ENCODE measurements around the gene LEMD2.

LEMD2 gene

DNA sequence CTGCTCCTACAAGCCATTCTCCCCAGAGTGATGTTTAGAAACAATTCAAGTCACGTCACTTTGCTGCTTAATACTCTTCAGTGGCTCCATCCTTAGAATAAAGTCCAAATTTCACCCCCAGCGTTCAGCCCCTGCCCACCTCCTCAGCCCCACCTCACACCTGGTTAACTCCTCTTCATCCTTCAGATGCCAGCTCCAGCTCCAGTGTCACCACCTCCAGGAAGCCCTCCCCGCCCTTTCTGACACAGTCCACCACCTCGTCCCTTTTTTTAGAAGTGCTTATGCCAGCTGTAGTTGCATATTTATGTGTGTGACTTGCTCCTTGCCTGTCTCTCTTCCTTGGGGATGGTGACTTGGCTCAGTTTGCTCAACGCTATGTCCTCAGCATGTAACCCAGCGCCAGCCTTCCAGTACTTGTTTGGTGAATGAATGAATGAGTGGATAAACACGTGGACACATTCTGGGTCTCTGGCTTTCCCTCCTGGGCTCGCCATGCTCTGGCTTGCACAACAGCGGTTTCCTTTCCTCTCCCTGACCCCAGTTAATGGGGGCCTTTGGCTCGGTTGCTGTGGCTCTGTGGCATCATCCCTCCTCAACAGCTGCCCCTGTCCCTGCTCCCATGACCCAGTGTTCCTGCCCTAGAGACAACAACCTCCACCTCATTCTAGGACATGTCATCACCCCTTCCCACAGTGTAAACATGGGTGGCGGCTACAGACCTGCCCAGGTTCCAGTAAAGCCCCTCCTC, 38.5 kb downstream of the LEMD2 start:
- no peak overlapping the region for H3K4me3 ChIP-seq (ENCODE audit: low read length)
- TF ChIP-seq, protein P1, sequence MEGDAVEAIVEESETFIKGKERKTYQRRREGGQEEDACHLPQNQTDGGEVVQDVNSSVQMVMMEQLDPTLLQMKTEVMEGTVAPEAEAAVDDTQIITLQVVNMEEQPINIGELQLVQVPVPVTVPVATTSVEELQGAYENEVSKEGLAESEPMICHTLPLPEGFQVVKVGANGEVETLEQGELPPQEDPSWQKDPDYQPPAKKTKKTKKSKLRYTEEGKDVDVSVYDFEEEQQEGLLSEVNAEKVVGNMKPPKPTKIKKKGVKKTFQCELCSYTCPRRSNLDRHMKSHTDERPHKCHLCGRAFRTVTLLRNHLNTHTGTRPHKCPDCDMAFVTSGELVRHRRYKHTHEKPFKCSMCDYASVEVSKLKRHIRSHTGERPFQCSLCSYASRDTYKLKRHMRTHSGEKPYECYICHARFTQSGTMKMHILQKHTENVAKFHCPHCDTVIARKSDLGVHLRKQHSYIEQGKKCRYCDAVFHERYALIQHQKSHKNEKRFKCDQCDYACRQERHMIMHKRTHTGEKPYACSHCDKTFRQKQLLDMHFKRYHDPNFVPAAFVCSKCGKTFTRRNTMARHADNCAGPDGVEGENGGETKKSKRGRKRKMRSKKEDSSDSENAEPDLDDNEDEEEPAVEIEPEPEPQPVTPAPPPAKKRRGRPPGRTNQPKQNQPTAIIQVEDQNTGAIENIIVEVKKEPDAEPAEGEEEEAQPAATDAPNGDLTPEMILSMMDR (IDR thresholded peaks at IDR 0.05; ENCODE audit: insufficient read depth, low read depth, low read length, missing control alignments) = no peak
- DNase-seq (ENCODE audit: low read depth) = no peak

DNA sequence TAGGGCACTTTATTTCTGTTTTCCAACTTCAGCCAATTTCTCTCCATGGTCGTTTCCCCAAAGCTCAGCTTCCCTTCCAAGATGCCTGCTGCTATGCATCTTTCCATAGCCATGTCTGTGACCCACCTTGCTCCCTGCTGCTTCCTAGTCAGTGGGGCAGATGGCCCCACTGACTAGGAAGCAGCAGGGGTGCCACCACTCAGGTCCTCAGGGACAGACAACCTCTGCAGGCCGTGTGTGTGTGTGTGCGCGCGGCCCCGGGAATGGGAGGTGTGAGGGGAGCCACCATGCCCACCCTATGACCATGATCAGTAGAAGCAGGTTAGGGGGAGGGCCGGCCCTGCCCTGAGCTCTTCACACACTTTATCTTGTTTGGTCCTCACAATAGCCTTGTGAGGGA, 39.5 kb downstream of the LEMD2 start:
- TF ChIP-seq, protein P1 (IDR thresholded peaks at IDR 0.05; ENCODE audit: insufficient read depth, low read depth, low read length, missing control alignments) = no peak
- DNase-seq (ENCODE audit: low read depth) = no peak
- H3K4me3 ChIP-seq (ENCODE audit: low read length) = no peak overlapping the region

DNA sequence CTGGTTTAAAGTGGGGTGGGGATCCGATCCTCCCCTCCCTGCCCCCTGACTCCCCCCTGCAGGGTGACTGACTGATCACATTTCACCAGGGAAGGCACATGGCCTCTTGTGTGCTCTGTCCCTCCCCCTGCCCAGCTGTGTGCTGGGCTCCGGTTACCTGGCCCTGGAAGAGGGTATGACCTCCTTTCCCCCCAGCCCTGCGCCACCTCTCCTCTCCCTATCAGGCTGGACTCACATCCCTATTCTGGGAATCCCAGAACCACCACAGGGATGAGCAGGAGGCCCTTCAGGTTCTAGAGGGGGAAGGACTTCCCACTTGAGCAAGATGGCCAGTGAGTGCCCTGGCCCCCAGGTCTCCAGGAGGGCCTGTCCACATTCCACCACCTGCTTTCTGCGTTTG, 40.1 kb downstream of the LEMD2 start:
- no peak for DNase-seq (ENCODE audit: low read depth)
- no peak overlapping the region for H3K4me3 ChIP-seq (ENCODE audit: low read length)
- TF ChIP-seq, protein P1 (IDR thresholded peaks at IDR 0.05; ENCODE audit: insufficient read depth, low read depth, low read length, missing control alignments) = no peak

DNA sequence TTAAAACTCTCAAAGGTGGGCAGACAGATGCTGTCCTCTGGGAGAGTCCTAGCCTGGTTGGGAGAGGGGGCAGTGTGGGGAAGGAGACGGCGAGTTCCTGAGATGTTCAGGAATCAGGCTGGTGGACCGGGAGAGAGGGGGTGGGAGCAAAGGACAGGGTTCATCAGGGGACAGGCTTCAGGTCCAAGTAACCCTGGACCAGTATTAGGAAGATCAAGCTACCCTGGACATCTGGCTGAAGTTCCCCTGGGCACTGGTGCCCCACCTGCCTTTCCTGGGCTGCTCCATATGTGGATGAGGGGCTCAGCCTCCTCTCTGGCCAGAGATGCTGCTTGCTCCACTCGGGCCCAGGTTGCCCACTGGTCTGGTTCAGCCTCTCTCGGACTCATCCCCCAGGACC, 41.1 kb downstream of the LEMD2 start:
- TF ChIP-seq, protein P1 (IDR thresholded peaks at IDR 0.05; ENCODE audit: insufficient read depth, low read depth, low read length, missing control alignments) = no peak
- H3K4me3 ChIP-seq (ENCODE audit: low read length) = no peak overlapping the region
- DNase-seq (ENCODE audit: low read depth) = no peak

DNA sequence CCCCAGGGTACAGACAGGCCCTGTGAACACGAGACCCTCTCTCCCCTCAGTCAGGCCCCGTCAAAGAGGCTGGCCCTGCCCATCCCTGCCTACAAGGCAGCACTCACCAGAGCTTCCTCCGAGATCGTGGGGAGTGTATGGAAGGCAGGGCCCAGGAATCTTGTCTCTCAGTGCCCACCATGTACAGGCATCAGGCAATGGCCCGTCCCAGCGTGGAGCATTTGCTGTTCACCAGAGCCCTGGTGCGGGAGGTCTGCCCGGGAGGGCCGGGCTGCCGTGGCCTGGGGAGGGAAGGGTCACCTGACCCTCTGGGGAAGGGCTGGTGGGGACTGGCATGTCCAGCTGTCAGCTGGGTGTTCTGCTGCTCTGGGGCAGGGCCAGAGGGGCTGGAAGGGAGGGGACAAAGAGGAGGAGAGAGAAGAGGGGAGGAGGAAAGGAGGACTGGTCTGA, 42.3 kb downstream of the LEMD2 start, which contains the start of gene IP6K3:
Gene IP6K3 (minus strand): TSS at position 255 of the 450 bp plus-strand sequence. CDS start 11,429 bp downstream, outside the sequence.
- no peak within 1 kb of the TSS for H3K4me3 ChIP-seq (ENCODE audit: low read length)
- TF ChIP-seq, protein P1 (IDR thresholded peaks at IDR 0.05; ENCODE audit: insufficient read depth, low read depth, low read length, missing control alignments) = no peak
- DNase-seq (ENCODE audit: low read depth) = no peak

DNA sequence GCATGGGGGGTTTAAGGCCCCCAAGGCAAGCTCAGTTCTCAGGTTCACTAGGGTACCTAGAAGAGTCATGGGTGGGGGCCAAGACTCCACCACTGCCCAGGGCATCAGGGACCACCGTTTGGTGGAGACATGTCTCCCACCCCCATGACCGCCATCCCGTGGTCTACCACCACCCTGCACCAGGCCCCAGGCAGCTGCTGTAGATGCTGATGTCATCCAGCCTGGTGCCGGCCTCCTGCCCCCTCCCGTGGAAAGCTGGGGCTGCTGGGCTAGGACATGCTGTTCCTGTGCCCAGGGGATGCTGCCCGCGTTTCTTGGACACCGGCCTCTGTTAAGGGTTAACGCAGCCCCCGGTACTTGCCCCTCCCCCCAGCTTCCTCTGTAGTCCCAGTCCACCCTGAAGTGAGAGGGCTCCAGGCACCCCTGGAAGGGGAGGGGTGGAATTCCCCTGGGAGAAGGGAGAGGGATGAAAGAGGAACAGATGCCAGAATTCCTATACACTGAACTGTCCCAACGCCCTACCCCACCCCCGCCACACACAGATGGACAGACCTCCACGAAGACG, 42.8 kb downstream of the LEMD2 start:
- H3K4me3 ChIP-seq (ENCODE audit: low read length) = no peak overlapping the region
- DNase-seq (ENCODE audit: low read depth) = peak; percentile 36
- TF ChIP-seq, protein P1 (IDR thresholded peaks at IDR 0.05; ENCODE audit: insufficient read depth, low read depth, low read length, missing control alignments) = no peak
